ENCODE results near the gene GHR. TPM values are rescaled to one million over a fixed set of nuclear protein-coding genes. Genes with fewer than 3 reads are reported as not detected.
A peak's percentile ranks its signal among the peaks of the same experiment; 100 is the strongest.

GHR gene
- total RNA-seq, 2 donors from 2014 or later, result 0.27 to 1.2 TPM

DNA sequence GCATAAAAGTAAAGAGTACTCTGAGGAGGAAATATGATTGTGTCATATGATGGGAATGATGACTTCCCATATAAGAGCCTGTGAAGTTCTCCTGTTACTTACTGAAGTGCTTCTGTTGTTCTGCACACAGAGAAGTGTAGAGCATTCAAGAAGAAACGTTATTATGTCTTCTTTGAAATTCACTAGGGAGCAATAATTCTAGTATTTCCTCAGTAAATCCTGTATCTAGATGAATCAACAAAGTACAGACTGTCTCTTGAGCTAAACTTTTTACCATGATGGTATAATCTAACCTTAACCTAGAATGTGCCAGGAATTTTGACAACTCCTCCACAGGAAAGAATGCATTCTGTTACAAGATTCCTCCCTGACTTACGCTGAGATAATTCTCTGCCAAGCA is 18.9 kb upstream of the GHR start:
- H3K9me3 Mint-ChIP-seq, result no peaks in the 10 kb centered on the region
- Histone ChIP-seq H3K9me3 (ENCODE audit: control insufficient read depth, low read length) (no peaks in the 10 kb centered on the region), H3K36me3 (ENCODE audit: control insufficient read depth, insufficient read depth, low read length) (no peaks in the 10 kb centered on the region), H3K27ac (ENCODE audit: low read depth, low read length) (no peak overlapping the region), H3K9ac (ENCODE audit: extremely low read depth, low read length, poor library complexity, severe bottlenecking) (no peak overlapping the region), H3K4me3 (ENCODE audit: low read length) (no peak overlapping the region), H3K4me1 (ENCODE audit: control insufficient read depth, insufficient read depth, low read length) (no peaks in the 10 kb centered on the region), H3K27me3 (ENCODE audit: control insufficient read depth, insufficient read depth, low read length, poor library complexity, severe bottlenecking) (no peaks in the 10 kb centered on the region)
- no peak for DNase-seq
- TF ChIP-seq, protein P1, sequence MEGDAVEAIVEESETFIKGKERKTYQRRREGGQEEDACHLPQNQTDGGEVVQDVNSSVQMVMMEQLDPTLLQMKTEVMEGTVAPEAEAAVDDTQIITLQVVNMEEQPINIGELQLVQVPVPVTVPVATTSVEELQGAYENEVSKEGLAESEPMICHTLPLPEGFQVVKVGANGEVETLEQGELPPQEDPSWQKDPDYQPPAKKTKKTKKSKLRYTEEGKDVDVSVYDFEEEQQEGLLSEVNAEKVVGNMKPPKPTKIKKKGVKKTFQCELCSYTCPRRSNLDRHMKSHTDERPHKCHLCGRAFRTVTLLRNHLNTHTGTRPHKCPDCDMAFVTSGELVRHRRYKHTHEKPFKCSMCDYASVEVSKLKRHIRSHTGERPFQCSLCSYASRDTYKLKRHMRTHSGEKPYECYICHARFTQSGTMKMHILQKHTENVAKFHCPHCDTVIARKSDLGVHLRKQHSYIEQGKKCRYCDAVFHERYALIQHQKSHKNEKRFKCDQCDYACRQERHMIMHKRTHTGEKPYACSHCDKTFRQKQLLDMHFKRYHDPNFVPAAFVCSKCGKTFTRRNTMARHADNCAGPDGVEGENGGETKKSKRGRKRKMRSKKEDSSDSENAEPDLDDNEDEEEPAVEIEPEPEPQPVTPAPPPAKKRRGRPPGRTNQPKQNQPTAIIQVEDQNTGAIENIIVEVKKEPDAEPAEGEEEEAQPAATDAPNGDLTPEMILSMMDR (conservative IDR thresholded peaks at IDR 0.05), result no peak
- no peaks in the 10 kb centered on the region for H3K27me3 Mint-ChIP-seq (ENCODE audit: insufficient read depth)
- H3K27ac Mint-ChIP-seq, result no peak overlapping the region
- H3K36me3 Mint-ChIP-seq (ENCODE audit: low read depth), result no peaks in the 10 kb centered on the region
- no peak overlapping the region for H3K4me3 Mint-ChIP-seq
- H3K4me1 Mint-ChIP-seq, result no peaks in the 10 kb centered on the region
- WGBS, 2 experiments (ENCODE audit: insufficient coverage in 1 of 2, insufficient read length in 1 of 2), result 96 to 100% methylated on average over 1 to 2 of the region's 2 CpGs

DNA sequence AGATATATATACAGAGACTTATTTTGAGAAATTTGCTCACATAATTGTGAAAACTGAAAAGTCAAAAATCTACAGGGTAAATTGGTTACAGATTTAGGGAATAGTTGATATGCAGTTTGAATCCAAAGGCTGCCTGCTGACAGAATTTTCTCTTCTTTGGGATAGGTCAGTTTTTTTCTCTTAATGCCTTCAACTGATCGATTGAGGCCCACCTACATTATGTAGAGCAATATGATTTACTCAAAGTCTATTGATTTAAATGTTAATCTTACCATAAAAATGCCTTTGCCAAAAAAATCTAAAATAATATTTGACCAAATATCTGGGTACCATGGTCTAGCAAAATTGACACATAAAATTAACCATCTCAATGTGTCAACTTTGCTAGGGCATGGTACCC is 3.9 kb upstream of the GHR start:
- H3K27me3 Mint-ChIP-seq (ENCODE audit: insufficient read depth), result peaks cover 4% of the 10 kb centered on the region
- Histone ChIP-seq H3K4me3 (ENCODE audit: low read length) (no peak overlapping the region), H3K9me3 (ENCODE audit: control insufficient read depth, low read length) (no peaks in the 10 kb centered on the region), H3K27me3 (ENCODE audit: control insufficient read depth, insufficient read depth, low read length, poor library complexity, severe bottlenecking) (peaks cover 4% of the 10 kb centered on the region), H3K36me3 (ENCODE audit: control insufficient read depth, insufficient read depth, low read length) (no peaks in the 10 kb centered on the region), H3K9ac (ENCODE audit: extremely low read depth, low read length, poor library complexity, severe bottlenecking) (no peak overlapping the region), H3K27ac (ENCODE audit: low read depth, low read length) (no peak overlapping the region), H3K4me1 (ENCODE audit: control insufficient read depth, insufficient read depth, low read length) (no peaks in the 10 kb centered on the region)
- H3K4me3 Mint-ChIP-seq, result no peak overlapping the region
- 75% methylated on average over 1 of the region's 1 CpG; no CpG with 5 or more reads in 1 of the 2 experiments for WGBS, 2 experiments (ENCODE audit: insufficient coverage in 1 of 2, insufficient read length in 1 of 2)
- no peaks in the 10 kb centered on the region for H3K36me3 Mint-ChIP-seq (ENCODE audit: low read depth)
- peaks cover 2% of the 10 kb centered on the region for H3K9me3 Mint-ChIP-seq
- DNase-seq, result no peak
- TF ChIP-seq, protein P1 (conservative IDR thresholded peaks at IDR 0.05), result no peak
- no peak overlapping the region for H3K27ac Mint-ChIP-seq
- H3K4me1 Mint-ChIP-seq, result no peaks in the 10 kb centered on the region

DNA sequence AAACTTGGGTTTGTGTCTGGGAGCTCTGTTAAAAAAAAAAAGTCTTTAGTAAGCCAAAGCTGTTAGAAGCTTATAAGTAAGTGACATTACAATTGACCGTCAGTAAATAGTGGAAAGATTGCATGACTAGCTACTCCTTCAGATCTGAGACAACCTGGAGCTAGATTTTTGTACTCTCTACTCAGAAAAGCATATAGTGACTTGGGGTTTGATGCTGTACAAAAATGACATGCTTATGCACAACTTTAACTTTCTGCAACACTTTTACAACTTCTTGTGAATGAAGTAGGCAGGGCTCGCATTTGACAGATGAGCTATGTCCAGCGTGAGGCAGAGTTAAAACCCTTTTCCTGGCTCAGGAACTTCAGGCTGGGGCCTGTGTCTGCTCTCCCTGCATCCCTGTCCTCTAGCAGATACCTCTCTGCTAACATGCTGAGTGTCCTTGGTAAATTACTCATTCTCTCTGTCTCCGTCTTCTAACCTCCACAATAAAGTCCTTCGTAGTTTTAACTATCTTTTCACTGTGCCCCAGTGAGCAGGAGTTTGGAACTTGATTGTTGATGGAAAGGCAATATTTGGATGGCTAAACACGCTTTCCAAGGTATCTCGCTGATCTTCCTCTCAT is 471 bp upstream of the GHR start:
- Mint-ChIP-seq H3K4me1 (no peaks in the 10 kb centered on the region), H3K27ac (no peak overlapping the region), H3K27me3 (ENCODE audit: insufficient read depth) (peaks cover 5% of the 10 kb centered on the region), H3K36me3 (ENCODE audit: low read depth) (no peaks in the 10 kb centered on the region), H3K9me3 (peaks cover 8% of the 10 kb centered on the region), H3K4me3 (no peak overlapping the region)
- Histone ChIP-seq H3K36me3 (ENCODE audit: control insufficient read depth, insufficient read depth, low read length) (no peaks in the 10 kb centered on the region), H3K4me1 (ENCODE audit: control insufficient read depth, insufficient read depth, low read length) (no peaks in the 10 kb centered on the region), H3K27ac (ENCODE audit: low read depth, low read length) (no peak overlapping the region), H3K4me3 (ENCODE audit: low read length) (peak overlapping the region; percentile 85), H3K9ac (ENCODE audit: extremely low read depth, low read length, poor library complexity, severe bottlenecking) (peak overlapping the region; percentile 4), H3K9me3 (ENCODE audit: control insufficient read depth, low read length) (peaks cover 4% of the 10 kb centered on the region), H3K27me3 (ENCODE audit: control insufficient read depth, insufficient read depth, low read length, poor library complexity, severe bottlenecking) (peaks cover 17% of the 10 kb centered on the region)
- TF ChIP-seq, protein P1 (conservative IDR thresholded peaks at IDR 0.05), result no peak
- WGBS, 2 experiments (ENCODE audit: insufficient coverage in 1 of 2, insufficient read length in 1 of 2), result 16 to 54% methylated on average over 4 to 7 of the region's 7 CpGs
- no peak for DNase-seq
